Fibroblast of the aortic adventitia (primary cell): Measurements from ENCODE around the gene PPIL1. TPM values are rescaled to one million over a fixed set of nuclear protein-coding genes. Genes with fewer than 3 reads are reported as not detected.

Experiments
- DNase-seq: peaks from one replicate; pipeline ENCODE4 v3.0.0-alpha.2; 2010; ENCODE audit warnings: low read depth
- H3K4me3 ChIP-seq: 2 replicates; pipeline ENCODE4 v1.5.1; 2011; ENCODE audit warnings: low read depth, mild to moderate bottlenecking, control low read depth, low read length, moderate library complexity
- CTCF ChIP-seq: IDR thresholded peaks from 2 replicates; pipeline ENCODE4 v1.5.1; 2011; ENCODE audit warnings: mild to moderate bottlenecking, low read length, control low read depth, inconsistent platforms; ENCODE audit not compliant: insufficient read depth
- total RNA-seq: library from RNA; depleted of rRNA; stranded (reverse); fragments of >200 nt; gene quantifications from 2 replicates; pipeline ENCODE4 v1.2.3, GENCODE V29; 2012; ENCODE audit warnings: low replicate concordance

Gene PPIL1
- total RNA-seq, 1 donor, result 36.9 TPM

DNA sequence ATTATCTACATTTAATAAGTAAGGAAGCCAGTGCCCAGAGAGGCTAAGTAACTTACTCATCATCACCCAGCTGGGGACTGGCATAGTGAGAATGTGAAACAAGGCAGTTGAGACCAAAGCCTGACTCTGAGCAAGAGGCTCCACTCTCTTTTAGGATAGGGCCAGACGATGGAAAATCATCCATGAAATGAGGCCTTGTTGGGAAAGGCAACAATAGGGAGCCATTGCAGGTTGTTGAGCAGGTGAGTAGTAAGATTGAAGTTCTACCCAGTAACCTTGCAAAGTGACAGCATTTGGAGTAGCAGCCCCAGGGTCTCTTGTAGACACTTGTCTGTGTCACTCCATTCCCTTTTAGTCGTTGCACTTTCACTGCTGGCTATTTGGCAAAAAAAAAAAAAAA, 32.8 kb downstream of the PPIL1 start:
- H3K4me3 ChIP-seq, result no peak overlapping the region
- no peak for DNase-seq
- no peak for TF ChIP-seq CTCF

DNA sequence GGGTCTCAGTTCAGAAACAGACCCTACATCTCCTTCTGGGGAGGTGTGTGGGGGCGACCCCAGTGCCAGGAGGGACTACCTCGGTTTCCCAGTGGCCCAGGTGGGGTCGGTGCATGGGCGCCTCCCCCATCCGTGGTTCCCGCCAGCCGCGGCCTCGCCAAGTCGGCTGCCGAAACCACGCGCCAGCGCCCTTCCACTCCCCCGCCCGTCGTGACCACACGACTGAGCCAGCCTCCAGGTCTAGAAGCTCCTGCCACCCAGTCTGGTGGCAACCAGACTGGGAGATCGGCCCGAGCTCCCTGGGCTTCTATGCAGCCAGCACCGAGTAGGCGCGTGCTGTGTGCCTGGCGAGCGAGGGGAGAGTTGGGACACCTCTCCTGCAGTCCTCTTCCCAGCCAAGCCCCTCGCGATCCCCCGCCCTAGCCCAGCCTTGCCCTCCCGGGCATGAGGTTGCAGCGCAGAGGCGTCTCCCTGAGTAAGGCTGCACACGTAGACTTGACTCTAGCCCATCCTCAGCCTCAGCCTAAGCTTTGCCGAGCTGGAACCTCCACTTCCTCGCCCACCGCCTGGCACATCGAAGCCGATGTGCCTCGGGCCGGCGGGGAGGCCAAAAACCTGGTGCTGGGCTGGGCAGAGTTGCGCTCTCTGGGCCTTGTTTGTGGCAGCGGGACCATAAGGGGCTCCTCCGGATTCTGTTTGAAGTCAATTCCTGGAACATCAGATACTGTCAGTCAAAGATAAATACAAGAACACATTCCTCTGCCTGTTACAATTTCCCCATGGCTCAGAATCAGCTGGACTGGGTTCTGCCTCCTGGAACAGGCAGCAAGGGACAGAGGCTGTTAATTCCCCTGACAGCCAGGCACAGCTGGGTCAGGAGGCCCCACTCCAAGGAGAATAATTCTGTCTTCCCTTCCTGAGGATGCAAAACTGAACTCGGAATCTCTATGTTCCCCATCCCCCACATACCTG, 33.9 kb downstream of the PPIL1 start:
- H3K4me3 ChIP-seq, result peak overlapping the region; percentile 60
- no peak for DNase-seq
- no peak for TF ChIP-seq CTCF

GRCh38 chr6:36839749-36840431, 34.7 kb downstream of the PPIL1 start:
- peak; percentile 16 for DNase-seq
- peak overlapping the region; percentile 60 for H3K4me3 ChIP-seq
- no peak for TF ChIP-seq CTCF

GRCh38 chr6:36838896-36839748, 35.5 kb downstream of the PPIL1 start, which contains the start of gene CPNE5:
CPNE5 (minus strand) TSS chr6:36839444; CDS start chr6:36839377, 67 bp downstream.
- H3K4me3 ChIP-seq, result peak within 1 kb of the TSS; percentile 60
- no peak for TF ChIP-seq CTCF
- DNase-seq, result no peak

- no peak for TF ChIP-seq CTCF
- DNase-seq, result no peak
- no peak overlapping the region for H3K4me3 ChIP-seq
Measured at GRCh38 chr6:36837686-36838085, 36.9 kb downstream of the PPIL1 start.

- no peak for TF ChIP-seq CTCF
- no peak for DNase-seq
- H3K4me3 ChIP-seq, result no peak overlapping the region
Measured at GRCh38 chr6:36837022-36837339, 37.6 kb downstream of the PPIL1 start.
